HG03432 (cell line): Measurements from ENCODE around the gene SERPINA5.
"Not testable (repeated sequence)": the region's sequence is repeated elsewhere in the genome, so short reads cannot be mapped to it uniquely, and the experiment has no call there.

Experiments used
- ATAC-seq: cut with Tn5 transposase; IDR thresholded peaks from one replicate; pipeline ENCODE4 v1.9.1; 2021; ENCODE audit warnings: mild to moderate bottlenecking, moderate library complexity; ENCODE audit not compliant: unreplicated experiment

SERPINA5 gene

DNA sequence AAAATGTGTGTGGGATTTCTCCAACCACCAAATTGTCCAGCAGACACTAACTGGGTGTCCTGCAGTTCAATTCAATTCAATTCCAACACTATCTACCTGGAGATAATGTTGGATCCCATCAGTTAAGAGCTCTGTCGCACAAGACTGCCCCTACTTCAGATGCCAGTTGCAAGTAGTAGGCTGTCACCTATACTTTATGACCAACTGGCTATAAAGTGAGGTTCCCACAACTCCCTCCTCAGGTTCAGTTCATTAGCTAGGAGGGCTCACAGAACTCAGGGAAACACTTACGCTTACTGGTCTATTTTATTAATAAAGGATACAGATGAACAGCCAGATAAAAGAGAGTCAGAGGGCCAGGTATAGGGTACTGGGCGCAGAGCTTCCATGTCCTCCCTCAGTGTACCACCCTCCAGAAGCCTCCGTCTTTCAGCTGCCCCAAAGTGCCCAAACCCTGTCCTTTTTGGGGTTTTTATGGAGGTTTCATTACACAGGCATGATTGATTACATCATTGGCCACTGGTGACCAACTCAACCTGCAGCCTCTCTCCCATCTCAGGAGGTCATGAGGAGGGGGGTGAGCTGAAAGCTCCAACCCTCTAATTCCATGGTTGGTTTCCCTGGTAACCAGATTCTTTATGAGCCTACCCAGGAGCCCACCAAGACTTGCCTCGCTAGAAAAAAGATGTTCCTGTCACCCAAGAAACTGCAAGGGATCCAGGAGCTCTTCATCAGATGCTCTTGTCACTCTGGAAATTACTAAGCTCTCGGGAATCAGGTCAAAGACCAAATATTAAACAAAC is 7.5 kb upstream of the SERPINA5 start:
- no peak for ATAC-seq

DNA sequence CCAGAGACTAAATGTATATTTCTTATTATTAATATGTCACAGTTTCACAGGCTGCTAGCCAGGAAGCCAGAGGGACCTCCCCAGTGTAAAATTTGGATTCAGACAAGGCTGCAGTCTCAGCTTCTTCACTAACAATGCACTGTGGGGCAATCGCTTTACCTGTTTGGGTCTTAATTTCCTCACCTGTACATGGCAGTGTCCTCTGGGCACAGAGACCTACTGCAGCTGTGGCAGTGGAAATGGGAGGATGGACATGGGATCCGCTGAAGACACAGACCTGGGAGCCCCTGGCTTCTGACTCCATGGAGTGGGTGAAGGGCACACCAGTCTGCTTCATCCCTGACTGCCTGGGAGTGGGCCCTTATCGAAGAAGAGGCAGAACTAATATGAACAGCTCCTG is 6.9 kb upstream of the SERPINA5 start:
- ATAC-seq: no peak

GRCh38 chr14:94575730-94576585 is 5.3 kb upstream of the SERPINA5 start:
- no peak for ATAC-seq

GRCh38 chr14:94577472-94577871 is 3.8 kb upstream of the SERPINA5 start:
- ATAC-seq: not testable (repeated sequence)

- no peak for ATAC-seq
Observed at GRCh38 chr14:94578712-94579111, 2.5 kb upstream of the SERPINA5 start.

- no peak for ATAC-seq
Observed at GRCh38 chr14:94582199-94582750, 1.0 kb downstream of the SERPINA5 start.

GRCh38 chr14:94582851-94583250 is 1.6 kb downstream of the SERPINA5 start:
- ATAC-seq: no peak

DNA sequence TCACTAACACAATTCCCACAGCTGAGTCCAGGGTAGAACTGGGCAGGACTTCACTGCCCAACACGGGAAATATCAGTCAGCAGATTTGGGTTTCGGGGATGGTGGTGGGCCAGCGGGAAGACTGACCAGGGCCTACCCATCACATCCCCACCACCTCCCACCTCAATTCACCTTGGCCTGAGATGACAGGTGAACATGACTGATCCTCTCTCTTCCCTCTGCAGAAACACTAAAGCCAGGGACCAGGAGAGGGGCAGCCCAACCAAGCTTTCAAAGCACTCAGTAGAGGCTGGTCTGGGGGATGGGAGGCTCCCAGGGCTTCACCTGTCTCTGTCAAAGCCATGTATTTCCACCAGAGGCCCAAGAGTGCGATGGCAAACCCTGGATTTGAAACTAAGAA is 2.3 kb downstream of the SERPINA5 start:
- no peak for ATAC-seq

- no peak for ATAC-seq
Observed at GRCh38 chr14:94584591-94585280, 3.5 kb downstream of the SERPINA5 start.

- ATAC-seq: no peak
Observed at GRCh38 chr14:94586635-94587034, 5.4 kb downstream of the SERPINA5 start.

DNA sequence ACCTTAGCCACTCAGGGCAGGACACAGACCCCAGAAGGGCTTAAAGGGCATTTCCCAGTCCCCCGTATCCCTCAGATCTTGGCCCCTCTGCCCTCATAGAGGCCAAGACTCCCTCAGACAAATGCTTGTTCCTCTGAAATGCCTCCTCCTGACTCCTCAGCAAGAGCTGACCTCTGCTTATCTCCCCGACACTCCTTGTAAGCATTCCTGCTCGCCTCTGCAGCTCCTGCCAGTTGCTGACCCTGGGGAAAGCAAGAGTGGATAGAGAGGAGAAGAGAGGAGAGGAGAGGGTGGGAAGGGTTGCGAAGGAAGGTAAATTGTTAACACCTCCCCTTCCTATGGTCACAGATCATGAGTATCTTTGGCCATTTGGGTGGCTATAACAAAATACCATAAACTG is 7.1 kb downstream of the SERPINA5 start:
- no peak for ATAC-seq

DNA sequence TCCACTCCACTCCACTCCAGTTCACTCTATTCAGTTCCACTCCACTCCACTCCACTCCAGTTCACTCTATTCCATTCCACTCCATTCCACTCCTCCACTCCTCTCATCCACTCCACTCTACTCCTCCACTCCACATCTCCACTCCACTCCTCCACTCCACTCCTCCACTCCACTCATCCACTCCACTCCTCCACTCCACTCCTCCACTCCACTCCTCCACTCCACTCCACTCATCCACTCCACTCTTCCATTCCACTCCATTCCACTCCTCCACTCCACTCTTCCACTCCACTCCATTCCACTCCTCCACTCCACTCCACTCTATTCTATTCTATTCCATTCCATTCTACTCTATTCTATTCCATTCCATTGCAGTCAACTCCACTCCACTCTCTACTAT is 9.8 kb downstream of the SERPINA5 start:
- ATAC-seq: no peak

DNA sequence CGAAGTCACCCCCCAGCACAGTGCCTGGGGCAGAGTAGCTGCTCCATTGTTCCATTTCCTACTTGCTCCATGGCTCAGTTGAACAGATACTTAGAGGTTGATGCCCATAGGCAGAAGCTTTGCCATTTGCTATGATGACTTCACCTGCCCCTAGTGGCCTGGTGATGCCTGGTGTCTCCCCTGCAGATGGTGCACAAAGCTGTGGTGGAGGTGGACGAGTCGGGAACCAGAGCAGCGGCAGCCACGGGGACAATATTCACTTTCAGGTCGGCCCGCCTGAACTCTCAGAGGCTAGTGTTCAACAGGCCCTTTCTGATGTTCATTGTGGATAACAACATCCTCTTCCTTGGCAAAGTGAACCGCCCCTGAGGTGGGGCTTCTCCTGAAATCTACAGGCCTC is 10.6 kb downstream of the SERPINA5 start:
- ATAC-seq: no peak

DNA sequence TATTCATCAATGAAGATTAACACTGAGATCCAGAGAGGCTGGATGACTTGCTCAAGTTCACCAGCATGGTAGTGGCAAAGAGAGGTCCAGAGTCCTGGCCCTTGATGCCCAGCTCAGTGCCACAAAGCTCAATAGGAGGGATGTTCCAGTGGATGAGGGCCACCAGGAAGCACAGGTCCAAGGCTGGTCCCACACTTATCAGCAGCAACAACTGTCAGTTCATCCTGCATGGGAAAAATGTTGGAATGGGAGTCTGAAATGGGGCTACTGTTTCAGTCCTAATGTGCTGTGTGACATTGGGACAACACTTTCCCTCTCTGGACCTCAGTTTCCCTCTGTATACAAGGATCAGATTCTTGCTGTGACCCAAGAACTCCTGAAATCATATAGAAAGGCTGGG is 11.2 kb downstream of the SERPINA5 start:
- ATAC-seq: no peak

GRCh38 chr14:94593376-94593748 is 12.1 kb downstream of the SERPINA5 start:
- ATAC-seq: no peak

DNA sequence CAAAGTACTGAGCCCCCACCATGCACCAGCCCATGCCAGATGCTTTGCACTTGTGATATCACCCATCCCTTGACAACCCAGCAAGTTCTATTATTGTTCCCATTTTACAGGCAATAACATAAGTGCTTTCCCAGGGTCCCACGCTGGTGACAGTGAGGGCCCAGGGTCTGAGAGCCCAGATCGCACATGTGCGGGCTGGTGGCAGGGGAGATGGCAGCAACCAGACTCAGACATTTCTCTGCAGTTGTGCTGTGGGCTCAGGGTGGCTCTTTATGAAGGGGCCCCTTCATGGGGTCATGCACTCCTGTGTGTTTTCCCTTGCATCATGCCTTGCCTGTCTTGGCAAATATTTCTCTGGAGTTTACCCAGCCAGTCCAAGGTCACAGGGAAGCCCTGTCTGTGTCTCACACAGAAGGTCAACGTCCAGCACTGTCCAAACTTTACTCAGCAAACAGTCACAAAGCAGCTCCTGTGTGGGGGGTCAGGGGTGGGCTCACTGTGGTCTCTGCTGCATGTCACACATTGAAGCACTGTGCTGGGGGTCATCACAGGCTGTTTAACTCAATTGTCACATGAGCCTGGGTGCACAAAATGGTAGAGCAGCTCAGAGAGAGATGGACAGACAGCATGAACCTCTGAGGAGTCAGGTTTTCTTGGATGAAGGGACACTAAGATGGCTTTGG is 12.7 kb downstream of the SERPINA5 start:
- no peak for ATAC-seq

- ATAC-seq: no peak
Observed at GRCh38 chr14:94594441-94594840, 13.2 kb downstream of the SERPINA5 start.

GRCh38 chr14:94595912-94596311 is 14.7 kb downstream of the SERPINA5 start:
- no peak for ATAC-seq

GRCh38 chr14:94596361-94596760 is 15.1 kb downstream of the SERPINA5 start:
- ATAC-seq: no peak

DNA sequence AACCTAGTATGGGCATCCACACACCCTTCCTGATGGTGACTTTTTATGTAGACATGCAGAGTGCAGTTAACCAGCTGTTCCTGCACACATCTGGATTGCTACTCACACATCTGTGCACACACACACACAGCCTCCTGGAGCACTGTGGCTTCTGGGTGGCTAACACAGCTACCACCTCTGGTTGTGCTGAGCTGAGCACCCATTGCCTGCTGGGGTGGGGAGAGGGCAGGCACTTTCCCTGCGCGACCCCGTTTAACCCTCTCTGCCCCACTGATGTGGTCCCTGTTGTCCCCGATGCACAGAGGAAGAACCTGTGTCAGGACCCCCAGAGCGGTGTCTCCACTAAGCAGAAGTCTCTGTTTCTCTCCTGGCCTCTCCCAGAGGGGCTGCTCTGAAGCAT is 16.6 kb downstream of the SERPINA5 start:
- ATAC-seq: no peak

GRCh38 chr14:94598506-94598815 is 17.2 kb downstream of the SERPINA5 start:
- no peak for ATAC-seq
